GM12878 (cell line): ENCODE measurements around the gene EMX1. TPM values are rescaled to one million over a fixed set of nuclear protein-coding genes. Genes with fewer than 3 reads are reported as not detected.
A peak's percentile ranks its signal among the peaks of the same experiment; 100 is the strongest.

Source experiments
- ATAC-seq: fragments of 200-7000 bp; cut with Tn5 transposase; 3 replicates; pipeline ENCODE4 v1.9.1; 2020; ENCODE audit warnings: mild to moderate bottlenecking, moderate library complexity
- BruUV-seq: library from RNA; stranded (reverse); fragments of 400-500 nt; replicated peaks from 2 replicates; lab custom pipeline; 2021; lab: Mats Ljungman, UMichigan
- CTCF ChIA-PET: fragments of 300-600 bp; sonication (Branson Sonifier 250); formaldehyde crosslinking; extraction: SDS; loops from one replicate; lab custom pipeline; 2021; ENCODE audit warnings: inconsistent platforms; lab: Yijun Ruan, JAX
- POLR2A ChIA-PET: fragments of 350-600 bp; formaldehyde crosslinking; extraction: SDS; loops from one replicate; lab custom pipeline; 2021; ENCODE audit warnings: inconsistent platforms; lab: Charles Lee
- RAD21 ChIA-PET: fragments of 300-600 bp; sonication (Branson Sonifier 250); formaldehyde crosslinking; loops from one replicate; lab custom pipeline; 2023; ENCODE audit warnings: antibody characterized with exemption; ENCODE audit not compliant: unreplicated experiment; lab: Charles Lee
- SMC1A ChIA-PET: fragments of 300-600 bp; sonication (Branson Sonifier 250); formaldehyde crosslinking; loops from one replicate; lab custom pipeline; 2023; ENCODE audit not compliant: unreplicated experiment, uncharacterized antibody; lab: Charles Lee
- DNase-seq: peaks from one replicate; pipeline ENCODE4 v3.0.0-alpha.2; 2011; ENCODE audit warnings: low read depth, low spot score
- FAIRE-seq: peaks from 3 replicates; lab custom pipeline; 2011; peaks lifted over from hg19 to GRCh38; lab: Jason Lieb, UNC
- H2AFZ ChIP-seq: 2 replicates; pipeline ENCODE4 v1.6.0; 2011; ENCODE audit warnings: low read depth, low read length, control low read depth; ENCODE audit not compliant: control insufficient read depth
- H3K27ac ChIP-seq: 2 replicates; pipeline ENCODE4 v1.5.1; 2011; ENCODE audit warnings: control low read depth; ENCODE audit not compliant: control insufficient read depth, insufficient read depth
- H3K27me3 ChIP-seq, 2 experiments: replicated peaks in 1 of 2; 2 replicates each; pipeline versions ENCODE4 v1.6.0 to v1.6.1; 2011; ENCODE audit warnings: low read length in 1 of 2; ENCODE audit not compliant: control insufficient read depth in 2 of 2, insufficient read depth in 2 of 2
- H3K36me3 ChIP-seq, 2 experiments: 2 replicates each; pipeline ENCODE4 v1.5.1; 2011; ENCODE audit warnings: low read length in 1 of 2; ENCODE audit not compliant: control insufficient read depth in 2 of 2, insufficient read depth in 2 of 2
- H3K4me1 ChIP-seq: 2 replicates; pipeline ENCODE4 v1.6.1; 2011; ENCODE audit warnings: mild to moderate bottlenecking, low read length, moderate library complexity, mixed read lengths; ENCODE audit not compliant: control insufficient read depth, insufficient read depth
- H3K4me2 ChIP-seq: 2 replicates; pipeline ENCODE4 v1.6.0; 2011; ENCODE audit warnings: control low read depth; ENCODE audit not compliant: control insufficient read depth, insufficient read depth
- H3K4me3 ChIP-seq: fragments of 200-600 bp; sonication (generic); 2 replicates; pipeline ENCODE4 v1.5.1; 2016
- H3K79me2 ChIP-seq: 2 replicates; pipeline ENCODE4 v1.6.0; 2011; ENCODE audit warnings: low read length; ENCODE audit not compliant: control insufficient read depth, insufficient read depth
- H3K9ac ChIP-seq: 2 replicates; pipeline ENCODE4 v1.8.0; 2011; ENCODE audit warnings: low read length, control low read depth, mixed read lengths; ENCODE audit not compliant: control insufficient read depth, insufficient read depth
- H3K9me3 ChIP-seq: replicated peaks from 3 replicates; pipeline ENCODE4 v1.5.1; 2011; ENCODE audit warnings: mild to moderate bottlenecking, low read length; ENCODE audit not compliant: control insufficient read depth, insufficient read depth
- H4K20me1 ChIP-seq: 2 replicates; pipeline ENCODE4 v1.6.0; 2011; ENCODE audit not compliant: control insufficient read depth, insufficient read depth
- BACH1 ChIP-seq: fragments of 450-650 bp; IDR thresholded peaks from 2 replicates; pipeline ENCODE4 v1.6.1; 2017; ENCODE audit warnings: mild to moderate bottlenecking, borderline replicate concordance
- BHLHE40 ChIP-seq, 2 experiments: fragments of 450-650 bp in 1 of 2; IDR thresholded peaks; 2 replicates each; pipeline ENCODE4 v1.6.1; 2011 to 2017; ENCODE audit warnings: low read depth in 2 of 2, borderline replicate concordance in 1 of 2, improper control_type of control experiment in 1 of 2, low read length in 1 of 2, mild to moderate bottlenecking in 1 of 2
- BMI1 ChIP-seq: fragments of 450-650 bp; IDR thresholded peaks from 2 replicates; pipeline ENCODE4 v1.6.1; 2016; ENCODE audit warnings: mild to moderate bottlenecking, moderate library complexity, borderline replicate concordance
- CBX3 ChIP-seq: fragments of 200-600 bp; sonication (generic); IDR thresholded peaks from 2 replicates; pipeline ENCODE4 v1.6.1; 2016; ENCODE audit warnings: low read depth, borderline replicate concordance
- EGR1 ChIP-seq, 2 experiments: IDR thresholded peaks; 1 replicate in 1 of 2; 2 replicates in 1 of 2; pipeline ENCODE4 v1.6.1; 2011 to 2012; ENCODE audit warnings: low read depth in 2 of 2, low read length in 2 of 2, borderline replicate concordance in 1 of 2, mild to moderate bottlenecking in 1 of 2, moderate library complexity in 1 of 2
- ELK1 ChIP-seq: IDR thresholded peaks from 2 replicates; pipeline ENCODE4 v1.6.1; 2012; ENCODE audit warnings: low read depth, low read length, improper control_type of control experiment
- HCFC1 ChIP-seq: fragments of 150-350 bp; IDR thresholded peaks from 2 replicates; pipeline ENCODE4 v1.6.1; 2014; ENCODE audit warnings: low read length
- HSF1 ChIP-seq: fragments of 150-350 bp; IDR thresholded peaks from 2 replicates; pipeline ENCODE4 v1.6.1; 2014; ENCODE audit warnings: mild to moderate bottlenecking, low read depth, low read length
- IKZF2 ChIP-seq, 2 experiments: fragments of 450-650 bp; IDR thresholded peaks; 2 replicates each; pipeline ENCODE4 v1.6.1; 2017; ENCODE audit warnings: mild to moderate bottlenecking in 2 of 2, moderate library complexity in 2 of 2
- MAX ChIP-seq: IDR thresholded peaks from 2 replicates; pipeline ENCODE4 v1.6.1; 2012; ENCODE audit warnings: low read depth, low read length, improper control_type of control experiment
- NBN ChIP-seq: fragments of 450-650 bp; IDR thresholded peaks from 2 replicates; pipeline ENCODE4 v1.6.1; 2016
- NFYB ChIP-seq: IDR thresholded peaks from 2 replicates; pipeline ENCODE4 v1.6.1; 2011; ENCODE audit warnings: low read depth, mild to moderate bottlenecking, low read length, improper control_type of control experiment, moderate library complexity; ENCODE audit not compliant: insufficient read depth
- PAX5 ChIP-seq: IDR thresholded peaks from 2 replicates; pipeline ENCODE4 v1.6.1; 2011; ENCODE audit warnings: low read depth, low read length, borderline replicate concordance
- POLR2AphosphoS5 ChIP-seq: IDR thresholded peaks from 2 replicates; pipeline ENCODE4 v1.6.1; 2011; ENCODE audit warnings: mild to moderate bottlenecking, low read length, inconsistent platforms
- SIN3A ChIP-seq: IDR thresholded peaks from 2 replicates; pipeline ENCODE4 v1.6.1; 2012; ENCODE audit warnings: low read depth, low read length, improper control_type of control experiment
- SP1 ChIP-seq: IDR thresholded peaks from one replicate; pipeline ENCODE4 v1.6.1; 2011; ENCODE audit warnings: low read depth, low read length
- ZNF24 ChIP-seq: fragments of 450-650 bp; IDR thresholded peaks from 2 replicates; pipeline ENCODE4 v1.6.1; 2017; ENCODE audit warnings: antibody characterized with exemption, mild to moderate bottlenecking
- ZSCAN29 ChIP-seq: fragments of 450-650 bp; IDR thresholded peaks from 2 replicates; pipeline ENCODE4 v1.6.1; 2017; ENCODE audit warnings: mild to moderate bottlenecking, moderate library complexity
- WGBS: methylation state at CpG from one replicate; pipeline ENCODE4 v1.1.6; 2016; ENCODE audit warnings: low lambda C conversion rate; ENCODE audit not compliant: insufficient replicate concordance, insufficient coverage; ENCODE audit errors: missing lambda C conversion rate; 5-methylcytosine and 5-hydroxymethylcytosine counted together
- in situ Hi-C: fragments of 300-500 bp; cut with MboI; formaldehyde crosslinking; loops from 9 replicates; pipeline ENCODE4 v1.14.3; 2018; ENCODE audit warnings: mixed read lengths
- intact Hi-C: fragments of 100-400 bp; cut with micrococcal nuclease; formaldehyde crosslinking; loops from one replicate; pipeline ENCODE4 v1.14.2; 2022; ENCODE audit not compliant: unreplicated experiment
- polyA plus RNA-seq, 11 experiments: library from polyadenylated mRNA; depleted of rRNA in 4 of 11; unstranded in 6 of 11; stranded (reverse) in 5 of 11; fragments of >200 nt; fragmentation: Nextera tagmentation in 4 of 11; fragmentation: Illumina TruSeq in 1 of 11; extraction: Ambion mirVana in 4 of 11; extraction: Trizol in 1 of 11; gene quantifications; 1 replicate in 1 of 11; 2 replicates in 10 of 11; pipeline versions ENCODE4 v1.2.1 to v1.2.3, GENCODE V29; 2011 to 2016; ENCODE audit warnings: inconsistent platforms in 2 of 11, missing spikeins in 2 of 11, low read depth in 1 of 11
- total RNA-seq, 4 experiments: library from RNA; depleted of rRNA in 3 of 4; stranded (reverse); fragments of >200 nt in 3 of 4; fragmentation: Illumina TruSeq in 1 of 4; extraction: Trizol in 1 of 4; gene quantifications; 2 replicates each; pipeline versions ENCODE4 v1.2.1 to v1.2.3, GENCODE V29; 2013 to 2021

Gene EMX1
- total and polyA plus RNA-seq, 10 of the 15 experiments (the other 5 are each of a cell fraction or from before 2014, with no cell fraction given), result 0.07 to 5.1 (median 1.2) TPM; not detected in 1

GRCh38 chr2:72917138-72917876, at the start of gene EMX1 (continued):
- peak; percentile 86 for TF ChIP-seq ZSCAN29
- TF ChIP-seq BACH1, result peak; percentile 47
- TF ChIP-seq POLR2AphosphoS5, result peak; percentile 41; the same call in 1 of the 2 replicates
- TF ChIP-seq HCFC1, result no peak
- peak in 1 of 2 experiments; percentile 62; a peak in 1 of 4 replicates for TF ChIP-seq BHLHE40 (IDR thresholded peaks at IDR 0.05; ENCODE audit: borderline replicate concordance in 1 of 2, low read depth in 2 of 2, low read length in 1 of 2)
- TF ChIP-seq IKZF2 (IDR thresholded peaks at IDR 0.05), result peak in 1 of 2 experiments; percentile 10; a peak in 3 of 4 replicates
- TF ChIP-seq MAX, result no peak; the same call in 1 of the 2 replicates
- peak; percentile 53; the same call in 1 of the 2 replicates for TF ChIP-seq NFYB
- peak; percentile 94 for TF ChIP-seq SP1
- TF ChIP-seq BMI1, result 0 out of 2 replicates have a peak, but pooled peaks have one; percentile 27
- peak in 1 of 2 experiments; percentile 14; a peak in 1 of 3 replicates for TF ChIP-seq EGR1 (IDR thresholded peaks at IDR 0.05; ENCODE audit: borderline replicate concordance in 1 of 2, low read depth in 2 of 2, low read length in 2 of 2)
- TF ChIP-seq NBN, result peak; percentile 44; the same call in 1 of the 2 replicates

- ChIA-PET SMC1A (interaction anchor here (0.5 to 0.9 kb wide), 2 partner anchors 12 to 308 kb away, joined by 3 read pairs; no protein-coding TSS in a partner anchor), POLR2A (interaction anchor here (0.7 kb wide), 1 partner anchor 23 kb away, joined by 3 read pairs; no protein-coding TSS in a partner anchor), RAD21 (interaction anchor here (0.6 to 1.0 kb wide), 2 partner anchors 11 to 103 kb away, joined by 3 read pairs; no protein-coding TSS in a partner anchor), CTCF (interaction anchor here (0.7 to 1.7 kb wide), 3 partner anchors 11 to 101 kb away, joined by 3 to 5 read pairs (median 4); no protein-coding TSS in a partner anchor)
- Histone ChIP-seq H3K36me3 (no peaks in the 10 kb centered on the region), H3K4me1 (no peaks in the 10 kb centered on the region), H3K79me2 (no peaks in the 10 kb centered on the region), H4K20me1 (no peaks in the 10 kb centered on the region), H2AFZ (no peak overlapping the region), H3K4me3 (no peak overlapping the region), H3K4me2 (no peak overlapping the region), H3K9me3 (no peaks in the 10 kb centered on the region), H3K9ac (no peak overlapping the region), H3K27ac (no peak overlapping the region), H3K27me3 (no peaks in the 10 kb centered on the region)
- no peak for TF ChIP-seq PAX5
- TF ChIP-seq ZNF24, result no peak
- no peak for TF ChIP-seq ELK1
- TF ChIP-seq SIN3A, result no peak
- no peak for TF ChIP-seq HSF1
- TF ChIP-seq CBX3, result no peak
- FAIRE-seq (no peak), ATAC-seq (no peak), DNase-seq (no peak)
- WGBS, result 0% methylated on average over 1 of the region's 1 CpG
- intact Hi-C loops (no loop called here), in situ Hi-C loops (no loop called here)
- no TSS peak for BruUV-seq
Measured at GRCh38 chr2:72871060-72871459, 46.3 kb upstream of the EMX1 start.
